Cardiac fibroblast (primary cell): ENCODE data around the gene OR2T4.

Experiments used
- DNase-seq, 2 donors: peaks; one replicate each; pipeline versions ENCODE4 v3.0.0 to v3.0.0-alpha.2; 2010; ENCODE audit warnings: low read depth in 2 of 2
- H3K4me3 ChIP-seq, 2 donors: replicated peaks in 1 of 2; 1 replicate in 1 of 2; 2 replicates in 1 of 2; pipeline ENCODE4 v1.5.1; 2011; ENCODE audit warnings: low read depth in 2 of 2, low read length in 2 of 2, mild to moderate bottlenecking in 2 of 2, moderate library complexity in 1 of 2
- CTCF ChIP-seq: IDR thresholded peaks from one replicate; pipeline ENCODE4 v1.5.1; 2011; ENCODE audit warnings: low read depth, mild to moderate bottlenecking, low read length, inconsistent platforms

OR2T4 gene

GRCh38 chr1:248366609-248367008, 5.1 kb downstream of the OR2T4 start:
- TF ChIP-seq CTCF, result no peak
- H3K4me3 ChIP-seq, result no peak overlapping the region

GRCh38 chr1:248372394-248372793, 10.9 kb downstream of the OR2T4 start:
- TF ChIP-seq CTCF, result no peak
- no peak overlapping the region for H3K4me3 ChIP-seq
- DNase-seq, result no peak

More at GRCh38 chr1:248366609-248367008, 5.1 kb downstream of the OR2T4 start:
- DNase-seq, result no peak

- no peak overlapping the region for H3K4me3 ChIP-seq
- no peak for TF ChIP-seq CTCF
- DNase-seq, result no peak
These were observed 12.3 kb downstream of the OR2T4 start for GRCh38 chr1:248373761-248374160.

GRCh38 chr1:248375446-248375845, 14.0 kb downstream of the OR2T4 start, which contains the start of gene OR2T6:
Gene OR2T6 (plus strand): TSS chr1:248375746. CDS start chr1:248387609, 11,863 bp downstream.
- no peak for DNase-seq
- TF ChIP-seq CTCF, result no peak
- H3K4me3 ChIP-seq, result no peak within 1 kb of the TSS

DNA sequence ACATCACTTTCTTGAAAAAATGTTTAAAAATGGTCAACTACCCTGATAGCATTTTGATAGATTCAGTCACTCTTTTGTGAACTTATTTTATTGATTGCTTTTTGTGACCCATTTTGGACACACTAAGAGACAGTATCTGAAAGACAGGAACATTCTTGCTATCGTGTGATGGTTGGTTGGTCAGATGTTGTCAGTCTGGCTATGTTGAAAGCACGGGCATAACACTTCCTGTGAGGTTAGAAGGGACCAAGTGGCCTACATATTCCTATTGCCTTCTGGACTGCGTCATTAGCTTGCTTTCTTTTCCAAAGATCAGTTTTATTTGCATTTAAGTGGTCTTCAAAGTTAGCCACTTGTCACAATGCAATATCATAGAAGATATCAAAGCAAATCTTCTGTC, 15.5 kb downstream of the OR2T4 start:
- DNase-seq, result no peak
- TF ChIP-seq CTCF, result no peak
- no peak overlapping the region for H3K4me3 ChIP-seq

GRCh38 chr1:248380854-248381253, 19.4 kb downstream of the OR2T4 start:
- no peak for DNase-seq
- TF ChIP-seq CTCF, result no peak
- no peak overlapping the region for H3K4me3 ChIP-seq

DNA sequence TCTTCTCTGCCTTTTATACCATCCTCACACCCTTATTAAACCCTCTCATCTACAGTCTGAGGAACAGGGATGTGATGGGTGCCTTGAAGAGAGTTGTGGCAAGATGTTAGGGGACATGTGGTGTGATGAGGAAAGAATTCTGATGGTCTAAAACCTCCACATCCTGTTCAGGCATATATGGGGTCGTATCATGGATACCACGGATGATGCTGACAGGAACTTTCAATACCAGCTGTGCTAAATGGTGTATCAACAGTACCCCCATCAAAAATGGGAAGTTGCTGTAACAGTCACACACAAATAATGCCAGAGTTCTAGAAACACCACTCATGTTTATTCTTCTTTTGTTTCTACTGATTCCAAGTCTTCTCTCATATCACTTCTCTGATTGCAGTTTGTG, 27.0 kb downstream of the OR2T4 start:
- DNase-seq, result no peak
- no peak overlapping the region for H3K4me3 ChIP-seq
- no peak for TF ChIP-seq CTCF
